Nasal cavity respiratory epithelium epithelial cell of viscerocranial mucosa (primary cell): ENCODE data around the gene ZNF248. TPM values are rescaled to one million over a fixed set of nuclear protein-coding genes. Genes with fewer than 3 reads are reported as not detected.

Experiments used
- total RNA-seq: library from RNA; depleted of rRNA; stranded (reverse); fragments of >200 nt; gene quantifications from 2 replicates; pipeline ENCODE4 v1.2.3, GENCODE V29; 2014

ZNF248 gene
- total RNA-seq, result 7.5 and 10.3 TPM in 2 replicates

DNA sequence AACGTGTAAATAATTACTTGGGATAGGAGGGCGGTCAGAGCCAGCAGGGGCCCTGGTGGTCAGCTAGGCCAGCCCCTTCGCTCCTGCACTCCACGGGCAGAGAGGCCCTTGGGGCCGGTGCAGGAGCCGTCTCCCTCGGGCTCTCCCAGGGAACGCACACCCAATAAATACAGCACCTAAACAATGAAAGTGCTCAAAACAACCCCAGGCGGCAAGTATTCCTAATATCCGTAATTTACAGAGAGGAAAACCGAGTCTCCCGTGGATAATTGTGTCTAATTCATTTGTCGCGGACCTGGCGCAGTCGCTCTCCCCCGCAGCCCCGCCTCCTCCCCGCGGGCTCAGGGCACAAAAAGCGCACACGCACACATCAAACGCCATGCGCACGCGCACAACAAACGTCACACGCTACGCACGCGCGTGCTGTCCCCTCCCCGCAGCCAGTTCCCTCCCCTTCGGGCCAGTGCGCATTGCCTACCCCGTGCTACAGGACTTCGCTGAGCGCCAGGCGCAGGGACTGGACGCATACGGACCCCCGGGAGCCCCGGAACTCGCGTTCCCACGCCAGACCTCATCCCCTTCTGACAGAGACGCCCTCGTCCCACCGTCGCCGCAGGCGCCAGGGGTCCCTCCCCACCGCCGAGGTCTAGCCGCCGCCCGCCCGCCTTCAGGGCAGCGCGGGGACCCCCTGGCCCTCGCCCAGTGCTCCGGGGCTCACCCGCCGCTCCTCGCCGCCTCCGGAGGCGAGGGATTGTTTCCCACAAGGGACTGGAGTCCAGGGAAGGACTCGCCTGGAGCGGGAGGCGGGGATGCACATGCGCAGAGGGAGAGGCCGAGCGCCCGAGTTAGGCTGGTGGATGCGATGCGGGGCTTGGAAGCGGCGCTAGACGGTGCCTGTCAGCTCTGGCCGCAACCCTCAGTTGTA lies at the start of gene ZNF248:
ZNF248 (minus strand) TSS at position 324 of the 925 bp plus-strand sequence. CDS start 1,300 bp downstream, outside the sequence.

Other genes with a start within 250 kb of the ZNF248 start
- gene ZNF25, start 119.0 kb upstream of the ZNF248 start, total RNA-seq, result 9.7 and 10.9 TPM in 2 replicates
- gene ZNF33A, start 153.1 kb upstream of the ZNF248 start, total RNA-seq, result 16.7 and 30.0 TPM in 2 replicates
- gene ZNF37A, start 236.7 kb upstream of the ZNF248 start, total RNA-seq, result 15.7 and 23.9 TPM in 2 replicates